NCI-H2227 treated with DMSO at 0.1 percent for 48 hours (cell line): Measurements from ENCODE around the gene PPFIBP2.

Experiments
- DNase-seq: peaks from one replicate; lab custom pipeline; 2025; lab: John Stamatoyannopoulos, UW

PPFIBP2 gene

GRCh38 chr11:7603031-7603781 is 89.4 kb downstream of the PPFIBP2 start:
- DNase-seq: no peak

GRCh38 chr11:7604331-7604955 is 90.6 kb downstream of the PPFIBP2 start:
- no peak for DNase-seq

GRCh38 chr11:7605186-7605943 is 91.6 kb downstream of the PPFIBP2 start:
- no peak for DNase-seq

GRCh38 chr11:7606496-7606895 is 92.7 kb downstream of the PPFIBP2 start:
- DNase-seq: no peak

GRCh38 chr11:7609015-7609414 is 95.2 kb downstream of the PPFIBP2 start:
- no peak for DNase-seq

- DNase-seq: no peak
Observed at GRCh38 chr11:7609521-7609920, 95.7 kb downstream of the PPFIBP2 start.

GRCh38 chr11:7610393-7610792 is 96.6 kb downstream of the PPFIBP2 start:
- no peak for DNase-seq

GRCh38 chr11:7611411-7611810 is 97.6 kb downstream of the PPFIBP2 start:
- DNase-seq: no peak

- DNase-seq: no peak
Observed at GRCh38 chr11:7612056-7612660, 98.4 kb downstream of the PPFIBP2 start.

- DNase-seq: peak; percentile 34
Observed at GRCh38 chr11:7612661-7613393, 99.0 kb downstream of the PPFIBP2 start.

GRCh38 chr11:7613394-7613720 is 99.6 kb downstream of the PPFIBP2 start:
- DNase-seq: no peak

GRCh38 chr11:7614656-7615055 is 100.9 kb downstream of the PPFIBP2 start:
- no peak for DNase-seq

- no peak for DNase-seq
Observed at GRCh38 chr11:7617032-7617431, 103.2 kb downstream of the PPFIBP2 start.

GRCh38 chr11:7619322-7619721 is 105.5 kb downstream of the PPFIBP2 start:
- DNase-seq: no peak

GRCh38 chr11:7621090-7621489 is 107.3 kb downstream of the PPFIBP2 start:
- no peak for DNase-seq

GRCh38 chr11:7621554-7621953 is 107.8 kb downstream of the PPFIBP2 start:
- DNase-seq: no peak

- DNase-seq: no peak
Observed at GRCh38 chr11:7622721-7623120, 108.9 kb downstream of the PPFIBP2 start.

- no peak for DNase-seq
Observed at GRCh38 chr11:7628660-7629059, 114.9 kb downstream of the PPFIBP2 start.

- DNase-seq: no peak
Observed at GRCh38 chr11:7630002-7630401, 116.2 kb downstream of the PPFIBP2 start.

GRCh38 chr11:7632211-7632610 is 118.4 kb downstream of the PPFIBP2 start:
- no peak for DNase-seq

GRCh38 chr11:7635137-7635536 is 121.3 kb downstream of the PPFIBP2 start:
- DNase-seq: no peak

- DNase-seq: no peak
Observed at GRCh38 chr11:7635708-7636107, 121.9 kb downstream of the PPFIBP2 start.
